Breast epithelium (tissue), 4 donors: Measurements from ENCODE around the gene HDDC2. TPM values are rescaled to one million over a fixed set of nuclear protein-coding genes. Genes with fewer than 3 reads are reported as not detected.

Source experiments
- DNase-seq, 2 donors: peaks; one replicate each; pipeline ENCODE4 v3.0.0-alpha.2; 2019; ENCODE audit warnings: low spot score in 2 of 2
- H3K27ac ChIP-seq, 2 donors: fragments of 200-600 bp; sonication (generic) in 1 of 2; one replicate each; pipeline ENCODE4 v1.5.1; 2016 to 2019; ENCODE audit warnings: mild to moderate bottlenecking in 1 of 2
- H3K27me3 ChIP-seq, 2 donors: fragments of 200-600 bp; sonication (generic) in 1 of 2; one replicate each; pipeline versions ENCODE4 v1.5.1 to v1.6.0; 2017 to 2019; ENCODE audit warnings: control low read depth in 1 of 2, mild to moderate bottlenecking in 1 of 2
- H3K36me3 ChIP-seq: fragments of 200-600 bp; one replicate; pipeline ENCODE4 v1.5.1; 2019
- H3K4me1 ChIP-seq, 2 donors: fragments of 200-600 bp; sonication (generic); one replicate each; pipeline ENCODE4 v1.5.1; 2016 to 2019; ENCODE audit warnings: control low read depth in 1 of 2
- H3K4me3 ChIP-seq, 3 donors: fragments of 200-600 bp; sonication (generic); 1 replicate in 2 of 3; 2 replicates in 1 of 3; pipeline ENCODE4 v1.5.1; 2016 to 2019; ENCODE audit warnings: mild to moderate bottlenecking in 3 of 3, moderate library complexity in 2 of 3
- H3K9me3 ChIP-seq, 2 donors: fragments of 200-600 bp; sonication (generic) in 1 of 2; one replicate each; pipeline ENCODE4 v1.5.1; 2016 to 2019; ENCODE audit warnings: control low read depth in 1 of 2
- POLR2A ChIP-seq: fragments of 450-650 bp; IDR thresholded peaks from one replicate; pipeline ENCODE4 v1.6.1; 2016; ENCODE audit warnings: antibody characterized with exemption, mild to moderate bottlenecking, moderate library complexity
- POLR2AphosphoS5 ChIP-seq, 3 donors: sonication (generic); formaldehyde crosslinking; IDR thresholded peaks; one replicate each; pipeline ENCODE4 v1.6.1; 2017; ENCODE audit warnings: antibody characterized with exemption in 3 of 3
- intact Hi-C: fragments of 100-400 bp; cut with DNase I; formaldehyde crosslinking; loops from one replicate; pipeline ENCODE4 v1.15.1; 2023; ENCODE audit warnings: low total_unique reads
- total RNA-seq, 3 donors: library from RNA; depleted of rRNA; stranded (reverse); fragments of >200 nt; gene quantifications; one replicate each; pipeline ENCODE4 v1.1.0, GENCODE V29; 2016
- TF ChIP-seq, protein P1 (sequence below), 3 donors: fragments of 450-650 bp; IDR thresholded peaks; one replicate each; pipeline ENCODE4 v1.5.1; 2016 to 2017; ENCODE audit warnings: antibody characterized with exemption in 3 of 3, mild to moderate bottlenecking in 3 of 3, moderate library complexity in 3 of 3

Gene HDDC2
- total RNA-seq, 3 donors from 2014 or later = 60.6 to 96.2 (median 88.1) TPM

DNA sequence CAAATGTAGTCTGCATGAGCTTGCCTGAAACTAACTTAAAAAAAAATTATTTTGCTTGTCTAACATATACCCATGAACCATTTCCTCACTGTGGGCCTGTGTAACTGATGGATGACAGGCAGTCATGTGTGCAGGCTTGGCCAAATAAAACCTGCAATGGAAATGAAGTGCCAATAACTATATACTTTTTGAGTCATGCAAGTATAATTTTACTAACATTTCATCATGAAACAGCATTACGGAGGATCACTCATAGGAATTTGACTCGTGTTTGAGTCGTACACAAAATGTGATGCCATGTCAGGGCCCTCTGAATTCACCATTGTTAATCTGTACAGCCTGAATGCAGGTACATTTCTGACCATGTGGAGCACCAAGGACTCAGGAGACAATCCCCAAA lies 46.6 kb downstream of the HDDC2 start:
- H3K9me3 ChIP-seq = no peaks in the 10 kb centered on the region
- H3K27ac ChIP-seq = no peak overlapping the region
- H3K36me3 ChIP-seq = no peaks in the 10 kb centered on the region
- H3K4me3 ChIP-seq = no peak overlapping the region
- no peak for DNase-seq
- no peaks in the 10 kb centered on the region for H3K27me3 ChIP-seq
- H3K4me1 ChIP-seq = no peaks in the 10 kb centered on the region
- TF ChIP-seq, protein P1, sequence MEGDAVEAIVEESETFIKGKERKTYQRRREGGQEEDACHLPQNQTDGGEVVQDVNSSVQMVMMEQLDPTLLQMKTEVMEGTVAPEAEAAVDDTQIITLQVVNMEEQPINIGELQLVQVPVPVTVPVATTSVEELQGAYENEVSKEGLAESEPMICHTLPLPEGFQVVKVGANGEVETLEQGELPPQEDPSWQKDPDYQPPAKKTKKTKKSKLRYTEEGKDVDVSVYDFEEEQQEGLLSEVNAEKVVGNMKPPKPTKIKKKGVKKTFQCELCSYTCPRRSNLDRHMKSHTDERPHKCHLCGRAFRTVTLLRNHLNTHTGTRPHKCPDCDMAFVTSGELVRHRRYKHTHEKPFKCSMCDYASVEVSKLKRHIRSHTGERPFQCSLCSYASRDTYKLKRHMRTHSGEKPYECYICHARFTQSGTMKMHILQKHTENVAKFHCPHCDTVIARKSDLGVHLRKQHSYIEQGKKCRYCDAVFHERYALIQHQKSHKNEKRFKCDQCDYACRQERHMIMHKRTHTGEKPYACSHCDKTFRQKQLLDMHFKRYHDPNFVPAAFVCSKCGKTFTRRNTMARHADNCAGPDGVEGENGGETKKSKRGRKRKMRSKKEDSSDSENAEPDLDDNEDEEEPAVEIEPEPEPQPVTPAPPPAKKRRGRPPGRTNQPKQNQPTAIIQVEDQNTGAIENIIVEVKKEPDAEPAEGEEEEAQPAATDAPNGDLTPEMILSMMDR (IDR thresholded peaks at IDR 0.05) = no peak
- intact Hi-C loops = no loop called here

DNA sequence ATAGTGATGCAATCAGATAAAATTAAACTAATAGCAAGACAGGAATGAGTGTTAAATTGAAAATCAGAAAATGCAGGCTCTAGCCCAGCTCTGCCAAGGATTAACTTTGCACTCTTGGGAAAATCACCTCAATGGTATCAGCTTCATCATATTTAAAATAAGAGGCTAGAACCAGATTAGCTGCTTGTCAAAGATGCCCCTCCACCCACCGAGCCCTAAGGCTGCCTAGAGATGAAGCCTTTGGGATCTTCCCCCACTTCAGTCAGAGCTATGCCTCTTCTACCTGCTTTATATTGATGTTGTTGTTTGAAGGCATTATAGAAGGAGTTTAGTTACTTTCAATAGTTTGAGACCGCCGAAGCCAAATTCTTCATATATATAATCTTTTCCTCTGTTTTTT lies 47.4 kb downstream of the HDDC2 start:
- H3K4me1 ChIP-seq = no peaks in the 10 kb centered on the region
- no peaks in the 10 kb centered on the region for H3K9me3 ChIP-seq
- no peak for TF ChIP-seq POLR2A
- TF ChIP-seq POLR2AphosphoS5 (IDR thresholded peaks at IDR 0.05) = no peak
- TF ChIP-seq, protein P1 (IDR thresholded peaks at IDR 0.05) = no peak
- no peaks in the 10 kb centered on the region for H3K27me3 ChIP-seq
- no peak overlapping the region for H3K4me3 ChIP-seq
- no peak for DNase-seq
- H3K27ac ChIP-seq = no peak overlapping the region
- intact Hi-C loops = no loop called here
- H3K36me3 ChIP-seq = no peaks in the 10 kb centered on the region

DNA sequence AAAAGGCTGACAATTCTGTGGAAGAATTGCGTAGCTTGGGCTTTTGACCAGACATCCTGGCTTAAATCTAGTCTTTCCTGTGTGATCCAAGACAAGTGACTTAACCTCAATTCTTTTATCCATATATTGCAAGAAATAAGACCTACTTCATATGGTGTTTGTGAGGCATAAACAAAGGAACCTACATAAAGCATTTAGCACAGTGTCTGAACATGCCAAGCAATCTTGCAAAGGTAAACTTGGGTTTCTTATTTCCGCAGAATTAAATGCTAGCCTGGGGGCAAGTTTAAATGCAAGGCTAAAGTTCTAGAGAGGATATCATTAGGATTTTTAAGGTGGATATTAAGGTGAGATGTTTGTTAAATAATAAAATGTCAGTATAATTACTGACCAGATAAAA lies 47.9 kb downstream of the HDDC2 start:
- TF ChIP-seq POLR2A (no peak), POLR2AphosphoS5 (IDR thresholded peaks at IDR 0.05) (no peak)
- TF ChIP-seq, protein P1 (IDR thresholded peaks at IDR 0.05) = no peak
- intact Hi-C loops = no loop called here

DNA sequence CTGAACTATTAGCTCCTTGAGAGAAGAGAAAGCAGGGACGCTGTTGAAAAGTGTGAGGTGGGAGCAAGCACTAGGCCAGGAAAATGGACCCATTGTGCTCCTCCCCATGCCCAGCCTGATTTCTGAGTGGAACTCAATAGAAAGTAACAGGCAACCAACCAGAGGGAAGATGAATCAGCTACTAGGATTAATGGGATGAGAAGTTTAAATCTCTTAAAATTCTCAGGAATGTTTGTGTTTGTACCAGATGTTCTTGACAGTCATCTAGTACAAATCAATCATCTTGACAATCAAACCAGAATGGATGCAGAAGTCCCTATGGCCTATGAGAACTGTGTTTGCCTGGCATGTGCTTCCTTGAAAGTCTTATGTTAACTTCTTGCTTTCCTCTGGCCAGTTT lies 48.9 kb downstream of the HDDC2 start:
- Histone ChIP-seq H3K36me3 (no peaks in the 10 kb centered on the region), H3K4me1 (no peaks in the 10 kb centered on the region), H3K27me3 (no peaks in the 10 kb centered on the region), H3K27ac (no peak overlapping the region), H3K9me3 (no peaks in the 10 kb centered on the region), H3K4me3 (no peak overlapping the region)
- DNase-seq = no peak
- TF ChIP-seq POLR2AphosphoS5 (IDR thresholded peaks at IDR 0.05) (no peak), POLR2A (no peak)
- TF ChIP-seq, protein P1 (IDR thresholded peaks at IDR 0.05) = no peak
- intact Hi-C loops = no loop called here

More for the DNA sequence above, 47.9 kb downstream of the HDDC2 start:
- DNase-seq = no peak
- no peaks in the 10 kb centered on the region for H3K36me3 ChIP-seq
- H3K27me3 ChIP-seq = no peaks in the 10 kb centered on the region
- no peak overlapping the region for H3K4me3 ChIP-seq
- no peak overlapping the region for H3K27ac ChIP-seq
- H3K4me1 ChIP-seq = no peaks in the 10 kb centered on the region
- H3K9me3 ChIP-seq = no peaks in the 10 kb centered on the region

DNA sequence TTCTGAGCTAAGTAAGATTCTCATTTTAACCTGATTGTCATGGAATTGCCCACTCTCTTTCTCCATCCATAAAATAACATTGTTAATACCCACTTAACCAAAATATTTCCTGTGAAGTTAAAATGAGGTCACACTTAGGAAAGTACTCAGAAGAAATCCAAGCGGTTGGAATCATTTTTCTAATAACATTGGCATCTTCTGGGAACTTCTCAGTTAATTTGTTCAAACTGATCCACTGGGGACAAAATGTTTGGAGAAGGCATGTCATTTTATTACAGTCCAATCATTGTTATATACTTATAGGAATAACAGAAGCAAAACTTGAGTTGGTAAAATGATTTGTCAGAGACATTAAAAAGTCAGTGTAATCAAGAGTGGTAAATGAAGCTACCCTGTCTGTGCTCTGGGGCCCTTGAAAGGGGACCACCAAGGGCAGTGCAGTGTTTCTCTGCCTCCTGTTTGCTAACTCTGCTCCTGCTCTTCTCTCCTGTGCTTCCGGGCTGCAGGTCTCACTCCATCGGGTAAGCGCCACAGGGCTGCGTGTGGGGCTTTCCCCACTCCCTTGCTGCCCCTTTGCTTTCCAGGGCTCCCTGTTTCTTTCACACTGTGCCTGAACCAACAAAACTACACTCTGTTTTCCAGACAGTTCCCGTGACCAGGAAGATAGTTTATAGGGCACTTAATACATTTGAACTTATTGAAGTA lies 50.1 kb downstream of the HDDC2 start:
- TF ChIP-seq POLR2A (no peak), POLR2AphosphoS5 (IDR thresholded peaks at IDR 0.05) (no peak)
- TF ChIP-seq, protein P1 (IDR thresholded peaks at IDR 0.05) = no peak
- H3K4me3 ChIP-seq = no peak overlapping the region
- no peak for DNase-seq
- no peaks in the 10 kb centered on the region for H3K9me3 ChIP-seq
- no peaks in the 10 kb centered on the region for H3K27me3 ChIP-seq
- no peaks in the 10 kb centered on the region for H3K4me1 ChIP-seq
- H3K36me3 ChIP-seq = no peaks in the 10 kb centered on the region
- H3K27ac ChIP-seq = no peak overlapping the region
- intact Hi-C loops = no loop called here
